ENCODE data around the gene ZFHX2.
A peak's percentile ranks its signal among the peaks of the same experiment; 100 is the strongest.
"Not testable (repeated sequence)": the region's sequence is repeated elsewhere in the genome, so short reads cannot be mapped to it uniquely, and the experiment has no call there.

Gene ZFHX2

GRCh38 chr14:23538785-23539184 is 12.8 kb downstream of the ZFHX2 start:
- peak; percentile 33 for DNase-seq

GRCh38 chr14:23538050-23538718 is 13.4 kb downstream of the ZFHX2 start:
- DNase-seq, result no peak

- no peak for DNase-seq
These were observed 14.1 kb downstream of the ZFHX2 start for GRCh38 chr14:23537351-23538049.

- DNase-seq, result not testable (repeated sequence)
These were observed 14.7 kb downstream of the ZFHX2 start for GRCh38 chr14:23536906-23537305.

- DNase-seq, result no peak
These were observed 15.1 kb downstream of the ZFHX2 start for GRCh38 chr14:23536494-23536893.

GRCh38 chr14:23535943-23536342 is 15.6 kb downstream of the ZFHX2 start:
- DNase-seq, result no peak

- DNase-seq, result no peak
These were observed 17.7 kb downstream of the ZFHX2 start for GRCh38 chr14:23533652-23534435.

GRCh38 chr14:23532658-23533057 is 18.9 kb downstream of the ZFHX2 start:
- DNase-seq, result no peak

GRCh38 chr14:23531391-23531790 is 20.2 kb downstream of the ZFHX2 start:
- no peak for DNase-seq

- DNase-seq, result no peak
These were observed 21.1 kb downstream of the ZFHX2 start for GRCh38 chr14:23530375-23531055.

- DNase-seq, result no peak
These were observed 22.5 kb downstream of the ZFHX2 start for GRCh38 chr14:23529016-23529415.

GRCh38 chr14:23528555-23528954 is 23.0 kb downstream of the ZFHX2 start:
- DNase-seq, result no peak

GRCh38 chr14:23525611-23526010 is 26.0 kb downstream of the ZFHX2 start:
- no peak for DNase-seq

- DNase-seq, result no peak
These were observed 26.6 kb downstream of the ZFHX2 start for GRCh38 chr14:23524954-23525353.

- DNase-seq, result peak; percentile 34
These were observed 28.1 kb downstream of the ZFHX2 start for GRCh38 chr14:23523229-23524016.

GRCh38 chr14:23522643-23523198 is 28.8 kb downstream of the ZFHX2 start:
- DNase-seq, result no peak

GRCh38 chr14:23521785-23522640 is 29.6 kb downstream of the ZFHX2 start:
- DNase-seq, result no peak

- DNase-seq, result no peak
These were observed 30.5 kb downstream of the ZFHX2 start for GRCh38 chr14:23520899-23521533.

- DNase-seq, result no peak
These were observed 32.9 kb downstream of the ZFHX2 start for GRCh38 chr14:23518709-23519108.

GRCh38 chr14:23517650-23518326 is 33.8 kb downstream of the ZFHX2 start:
- DNase-seq, result no peak
